ENCODE results near the gene PEX19.

PEX19 gene

DNA sequence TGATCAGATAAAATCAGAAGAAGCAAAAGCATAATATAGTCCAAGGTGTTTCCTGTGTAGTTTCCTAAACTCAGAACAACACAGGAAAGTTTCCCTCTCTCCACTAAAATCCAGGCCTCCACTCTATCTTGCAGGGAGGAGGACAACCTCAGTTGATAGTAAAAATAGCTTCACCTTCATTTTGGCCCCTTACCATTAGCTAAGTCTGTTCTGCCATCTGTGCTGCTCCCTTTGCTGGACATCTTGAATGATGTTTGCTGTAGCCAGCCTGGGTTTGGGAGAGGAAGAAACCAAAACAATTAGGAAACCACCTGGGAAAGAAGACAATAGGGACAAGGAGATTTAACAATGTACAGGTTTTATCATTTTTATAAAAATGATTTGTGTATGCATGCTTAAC is 41.2 kb downstream of the PEX19 start:
- no peak overlapping the region for H3K9ac ChIP-seq (ENCODE audit: low read depth in 1 of 2, low read length in 2 of 2)
- no peaks in the 10 kb centered on the region for H3K9me3 ChIP-seq (ENCODE audit: control insufficient read depth in 1 of 2, low read length in 2 of 2)
- no peak overlapping the region for H3K4me3 ChIP-seq (ENCODE audit: low read depth in 1 of 2, low read length in 2 of 2)
- no peaks in the 10 kb centered on the region for H3K27me3 ChIP-seq (ENCODE audit: control insufficient read depth in 1 of 2, insufficient read depth in 2 of 2, low read length in 2 of 2)
- H3K4me1 ChIP-seq (ENCODE audit: control insufficient read depth in 1 of 2, insufficient read depth in 2 of 2, low read length in 2 of 2): no peaks in the 10 kb centered on the region
- peaks cover 28 to 41% of the 10 kb centered on the region in 2 donors for H3K36me3 ChIP-seq (ENCODE audit: control insufficient read depth in 1 of 2, insufficient read depth in 2 of 2, low read length in 2 of 2)
- H3K27ac ChIP-seq (ENCODE audit: low read depth, low read length): no peak overlapping the region

- Histone ChIP-seq H3K36me3 (ENCODE audit: control insufficient read depth in 1 of 2, insufficient read depth in 2 of 2, low read length in 2 of 2) (peaks cover 50 to 75% of the 10 kb centered on the region in 2 donors), H3K4me1 (ENCODE audit: control insufficient read depth in 1 of 2, insufficient read depth in 2 of 2, low read length in 2 of 2) (no peaks in the 10 kb centered on the region), H3K9ac (ENCODE audit: low read depth in 1 of 2, low read length in 2 of 2) (no peak overlapping the region), H3K9me3 (ENCODE audit: control insufficient read depth in 1 of 2, low read length in 2 of 2) (no peaks in the 10 kb centered on the region), H3K27me3 (ENCODE audit: control insufficient read depth in 1 of 2, insufficient read depth in 2 of 2, low read length in 2 of 2) (no peaks in the 10 kb centered on the region), H3K27ac (ENCODE audit: low read depth, low read length) (no peak overlapping the region), H3K4me3 (ENCODE audit: low read depth in 1 of 2, low read length in 2 of 2) (no peak overlapping the region)
Observed at GRCh38 chr1:160239582-160240299, 45.2 kb downstream of the PEX19 start.

DNA sequence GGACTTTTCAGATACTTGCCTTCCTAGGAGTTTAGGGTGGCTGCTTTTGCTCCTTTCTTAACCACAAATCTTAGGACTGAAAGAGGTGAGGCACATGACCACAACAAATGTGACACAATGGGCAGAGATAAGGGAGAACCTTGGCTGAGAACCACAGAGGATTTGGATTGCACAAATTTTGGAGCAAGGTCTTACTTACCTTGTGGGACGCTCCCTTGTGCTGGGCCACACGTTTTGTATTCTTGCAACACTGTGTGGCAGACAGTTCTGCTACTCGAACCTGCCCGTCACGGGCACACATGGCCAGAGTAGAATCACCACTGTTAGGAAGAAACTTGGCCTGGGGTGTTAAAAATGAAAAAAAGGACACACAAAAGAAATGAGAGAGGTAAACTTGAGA is 46.5 kb downstream of the PEX19 start:
- Histone ChIP-seq H3K9ac (ENCODE audit: low read depth in 1 of 2, low read length in 2 of 2) (no peak overlapping the region), H3K27me3 (ENCODE audit: control insufficient read depth in 1 of 2, insufficient read depth in 2 of 2, low read length in 2 of 2) (no peaks in the 10 kb centered on the region), H3K27ac (ENCODE audit: low read depth, low read length) (no peak overlapping the region), H3K4me3 (ENCODE audit: low read depth in 1 of 2, low read length in 2 of 2) (no peak overlapping the region), H3K9me3 (ENCODE audit: control insufficient read depth in 1 of 2, low read length in 2 of 2) (no peaks in the 10 kb centered on the region), H3K4me1 (ENCODE audit: control insufficient read depth in 1 of 2, insufficient read depth in 2 of 2, low read length in 2 of 2) (no peaks in the 10 kb centered on the region), H3K36me3 (ENCODE audit: control insufficient read depth in 1 of 2, insufficient read depth in 2 of 2, low read length in 2 of 2) (peaks cover 50 to 81% of the 10 kb centered on the region in 2 donors)

- Histone ChIP-seq H3K27ac (ENCODE audit: low read depth, low read length) (no peak overlapping the region), H3K4me3 (ENCODE audit: low read depth in 1 of 2, low read length in 2 of 2) (no peak overlapping the region), H3K9me3 (ENCODE audit: control insufficient read depth in 1 of 2, low read length in 2 of 2) (no peaks in the 10 kb centered on the region), H3K27me3 (ENCODE audit: control insufficient read depth in 1 of 2, insufficient read depth in 2 of 2, low read length in 2 of 2) (no peaks in the 10 kb centered on the region), H3K4me1 (ENCODE audit: control insufficient read depth in 1 of 2, insufficient read depth in 2 of 2, low read length in 2 of 2) (no peaks in the 10 kb centered on the region), H3K36me3 (ENCODE audit: control insufficient read depth in 1 of 2, insufficient read depth in 2 of 2, low read length in 2 of 2) (peaks cover 45 to 77% of the 10 kb centered on the region in 2 donors), H3K9ac (ENCODE audit: low read depth in 1 of 2, low read length in 2 of 2) (no peak overlapping the region)
Observed at GRCh38 chr1:160237558-160237957, 47.4 kb downstream of the PEX19 start.

DNA sequence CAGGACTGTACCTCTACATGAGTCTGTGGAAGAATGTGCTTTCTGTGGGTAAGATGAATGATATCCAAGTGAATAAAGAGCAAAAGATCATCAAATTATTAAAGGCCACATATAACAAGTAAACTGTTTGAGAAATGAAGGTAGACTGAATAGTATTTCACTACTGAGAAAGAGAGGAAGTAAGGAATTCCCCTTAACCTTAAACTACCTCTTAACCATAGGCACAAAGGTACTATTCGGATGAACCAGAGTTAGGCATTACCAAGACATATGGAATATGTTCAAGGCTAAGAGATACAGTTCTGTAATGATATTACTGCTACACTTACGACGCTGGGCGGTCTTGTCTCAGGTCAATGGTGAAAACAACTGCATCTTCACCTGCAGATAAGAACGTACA is 48.1 kb downstream of the PEX19 start:
- Histone ChIP-seq H3K27me3 (ENCODE audit: control insufficient read depth in 1 of 2, insufficient read depth in 2 of 2, low read length in 2 of 2) (no peaks in the 10 kb centered on the region), H3K27ac (ENCODE audit: low read depth, low read length) (no peak overlapping the region), H3K9me3 (ENCODE audit: control insufficient read depth in 1 of 2, low read length in 2 of 2) (no peaks in the 10 kb centered on the region), H3K4me1 (ENCODE audit: control insufficient read depth in 1 of 2, insufficient read depth in 2 of 2, low read length in 2 of 2) (no peaks in the 10 kb centered on the region), H3K9ac (ENCODE audit: low read depth in 1 of 2, low read length in 2 of 2) (no peak overlapping the region), H3K4me3 (ENCODE audit: low read depth in 1 of 2, low read length in 2 of 2) (no peak overlapping the region), H3K36me3 (ENCODE audit: control insufficient read depth in 1 of 2, insufficient read depth in 2 of 2, low read length in 2 of 2) (peaks cover 42 to 84% of the 10 kb centered on the region in 2 donors)

GRCh38 chr1:160232911-160233310 is 52.0 kb downstream of the PEX19 start:
- Histone ChIP-seq H3K9me3 (ENCODE audit: control insufficient read depth in 1 of 2, low read length in 2 of 2) (no peaks in the 10 kb centered on the region), H3K4me3 (ENCODE audit: low read depth in 1 of 2, low read length in 2 of 2) (no peak overlapping the region), H3K27me3 (ENCODE audit: control insufficient read depth in 1 of 2, insufficient read depth in 2 of 2, low read length in 2 of 2) (no peaks in the 10 kb centered on the region), H3K27ac (ENCODE audit: low read depth, low read length) (no peak overlapping the region), H3K36me3 (ENCODE audit: control insufficient read depth in 1 of 2, insufficient read depth in 2 of 2, low read length in 2 of 2) (peaks cover 32 to 91% of the 10 kb centered on the region in 2 donors), H3K4me1 (ENCODE audit: control insufficient read depth in 1 of 2, insufficient read depth in 2 of 2, low read length in 2 of 2) (no peaks in the 10 kb centered on the region), H3K9ac (ENCODE audit: low read depth in 1 of 2, low read length in 2 of 2) (no peak overlapping the region)

DNA sequence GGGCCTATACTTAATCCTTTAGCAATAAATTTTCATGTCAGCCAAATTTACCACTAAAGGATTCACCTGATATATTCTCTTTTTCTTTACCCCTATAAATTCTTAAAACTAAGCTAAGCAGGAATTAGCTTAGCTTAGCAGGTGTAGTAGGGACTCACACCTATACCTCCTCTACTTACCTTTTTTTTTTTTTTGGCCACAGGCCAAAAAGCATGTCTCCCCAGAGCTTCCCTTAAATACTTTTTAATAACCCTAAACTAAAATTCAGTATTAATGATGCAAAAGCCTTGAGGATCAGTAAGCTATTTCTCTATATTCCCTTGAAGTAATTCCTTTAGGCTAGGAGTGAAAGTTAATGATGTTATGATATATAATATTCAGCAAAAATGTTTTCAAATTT is 56.5 kb downstream of the PEX19 start:
- H3K36me3 ChIP-seq (ENCODE audit: control insufficient read depth in 1 of 2, insufficient read depth in 2 of 2, low read length in 2 of 2): peaks cover 42 to 94% of the 10 kb centered on the region in 2 donors
- no peaks in the 10 kb centered on the region for H3K4me1 ChIP-seq (ENCODE audit: control insufficient read depth in 1 of 2, insufficient read depth in 2 of 2, low read length in 2 of 2)
- H3K4me3 ChIP-seq (ENCODE audit: low read depth in 1 of 2, low read length in 2 of 2): no peak overlapping the region
- no peak overlapping the region for H3K9ac ChIP-seq (ENCODE audit: low read depth in 1 of 2, low read length in 2 of 2)
- no peaks in the 10 kb centered on the region for H3K9me3 ChIP-seq (ENCODE audit: control insufficient read depth in 1 of 2, low read length in 2 of 2)
- H3K27me3 ChIP-seq (ENCODE audit: control insufficient read depth in 1 of 2, insufficient read depth in 2 of 2, low read length in 2 of 2): no peaks in the 10 kb centered on the region
- H3K27ac ChIP-seq (ENCODE audit: low read depth, low read length): no peak overlapping the region

DNA sequence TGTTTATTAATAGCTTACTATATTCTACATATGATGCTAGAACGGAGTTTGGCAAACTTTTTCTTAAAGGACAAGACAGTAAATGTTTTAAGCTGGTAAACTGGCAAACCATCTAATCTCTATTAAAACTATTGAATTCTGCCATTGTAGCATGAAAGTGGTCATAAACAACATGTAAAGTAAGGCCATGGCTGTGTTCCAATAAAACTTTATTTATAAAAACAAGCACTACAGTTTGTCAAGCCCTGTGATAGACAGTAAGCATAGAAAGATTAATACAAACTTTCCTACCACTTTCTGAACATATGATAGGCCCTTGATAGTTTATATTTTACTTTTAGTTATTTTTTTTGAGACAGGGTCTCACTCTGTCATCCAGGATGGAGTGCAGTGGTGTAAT is 57.4 kb downstream of the PEX19 start:
- peaks cover 50 to 99% of the 10 kb centered on the region in 2 donors for H3K36me3 ChIP-seq (ENCODE audit: control insufficient read depth in 1 of 2, insufficient read depth in 2 of 2, low read length in 2 of 2)

DNA sequence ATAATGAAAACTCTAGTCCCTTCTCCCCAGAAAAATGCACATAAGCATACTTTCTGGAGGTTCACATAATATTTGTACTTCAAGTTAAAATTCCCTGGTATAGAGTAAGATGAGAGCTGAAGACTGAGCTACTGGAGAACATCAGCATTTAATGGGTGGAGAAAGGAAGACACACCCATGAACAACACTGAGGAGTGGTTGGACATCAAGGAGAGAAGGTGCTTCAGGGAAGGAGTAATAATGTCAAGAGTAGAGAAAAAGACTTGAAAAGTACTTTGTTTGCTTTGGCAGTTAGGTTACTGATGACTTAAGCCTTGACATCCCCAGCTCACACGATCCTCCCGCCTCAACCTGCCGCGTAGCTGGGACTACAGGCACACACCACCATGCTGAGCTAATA is 57.9 kb downstream of the PEX19 start:
- no peak overlapping the region for H3K9ac ChIP-seq (ENCODE audit: low read depth in 1 of 2, low read length in 2 of 2)
- H3K9me3 ChIP-seq (ENCODE audit: control insufficient read depth in 1 of 2, low read length in 2 of 2): no peaks in the 10 kb centered on the region
- H3K27ac ChIP-seq (ENCODE audit: low read depth, low read length): no peak overlapping the region
- no peaks in the 10 kb centered on the region for H3K4me1 ChIP-seq (ENCODE audit: control insufficient read depth in 1 of 2, insufficient read depth in 2 of 2, low read length in 2 of 2)
- H3K36me3 ChIP-seq (ENCODE audit: control insufficient read depth in 1 of 2, insufficient read depth in 2 of 2, low read length in 2 of 2): peaks cover 56 to 99% of the 10 kb centered on the region in 2 donors
- no peak overlapping the region for H3K4me3 ChIP-seq (ENCODE audit: low read depth in 1 of 2, low read length in 2 of 2)
- H3K27me3 ChIP-seq (ENCODE audit: control insufficient read depth in 1 of 2, insufficient read depth in 2 of 2, low read length in 2 of 2): no peaks in the 10 kb centered on the region

More for the DNA sequence above, 57.4 kb downstream of the PEX19 start:
- Histone ChIP-seq H3K4me1 (ENCODE audit: control insufficient read depth in 1 of 2, insufficient read depth in 2 of 2, low read length in 2 of 2) (no peaks in the 10 kb centered on the region), H3K27ac (ENCODE audit: low read depth, low read length) (no peak overlapping the region), H3K27me3 (ENCODE audit: control insufficient read depth in 1 of 2, insufficient read depth in 2 of 2, low read length in 2 of 2) (no peaks in the 10 kb centered on the region), H3K9ac (ENCODE audit: low read depth in 1 of 2, low read length in 2 of 2) (no peak overlapping the region), H3K4me3 (ENCODE audit: low read depth in 1 of 2, low read length in 2 of 2) (no peak overlapping the region), H3K9me3 (ENCODE audit: control insufficient read depth in 1 of 2, low read length in 2 of 2) (no peaks in the 10 kb centered on the region)
